ENCODE measurements around the gene C14orf132. TPM values are rescaled to one million over a fixed set of nuclear protein-coding genes. Genes with fewer than 3 reads are reported as not detected.

C14orf132 gene
- polyA plus RNA-seq, 2 donors, result 4.2 to 5.9 TPM

DNA sequence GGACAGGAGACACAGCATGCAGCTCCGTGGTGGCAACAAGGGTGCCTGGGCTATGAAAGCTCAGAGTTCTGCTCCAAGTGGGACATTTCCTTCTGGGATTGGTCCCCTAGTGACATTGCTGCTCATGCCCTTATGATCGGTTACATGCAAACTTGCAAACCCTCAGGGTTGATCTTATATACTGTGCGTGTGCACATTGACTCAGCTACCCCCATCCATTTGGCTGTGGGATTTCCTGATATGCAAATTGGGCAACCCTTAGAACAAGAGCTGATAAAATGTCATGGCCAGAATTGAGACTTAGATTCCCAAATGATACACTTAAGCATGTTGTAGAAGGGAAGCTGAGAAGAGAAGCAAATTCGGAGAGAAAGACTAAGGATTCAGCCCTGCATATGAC, 92.7 kb downstream of the C14orf132 start:
- H3K27me3 ChIP-seq (ENCODE audit: control insufficient read depth in 1 of 2, insufficient read depth in 2 of 2, low read length in 2 of 2), result no peaks in the 10 kb centered on the region
- no peak overlapping the region for H3K27ac ChIP-seq (ENCODE audit: low read depth in 2 of 2, low read length in 1 of 2)
- H3K36me3 ChIP-seq (ENCODE audit: control insufficient read depth in 2 of 2, insufficient read depth in 2 of 2, low read length in 1 of 2), result no peaks in the 10 kb centered on the region
- 66 to 81% methylated on average over 4 of the region's 4 CpGs for WGBS, 2 donors
- no peak overlapping the region for H3K4me3 ChIP-seq (ENCODE audit: low read depth in 1 of 2, low read length in 2 of 2)
- H3K4me1 ChIP-seq (ENCODE audit: control insufficient read depth in 2 of 2, insufficient read depth in 2 of 2, low read length in 1 of 2), result no peaks in the 10 kb centered on the region
- H3K9me3 ChIP-seq (ENCODE audit: control insufficient read depth in 2 of 2, insufficient read depth in 1 of 2, low read depth in 1 of 2, low read length in 1 of 2), result no peaks in the 10 kb centered on the region

DNA sequence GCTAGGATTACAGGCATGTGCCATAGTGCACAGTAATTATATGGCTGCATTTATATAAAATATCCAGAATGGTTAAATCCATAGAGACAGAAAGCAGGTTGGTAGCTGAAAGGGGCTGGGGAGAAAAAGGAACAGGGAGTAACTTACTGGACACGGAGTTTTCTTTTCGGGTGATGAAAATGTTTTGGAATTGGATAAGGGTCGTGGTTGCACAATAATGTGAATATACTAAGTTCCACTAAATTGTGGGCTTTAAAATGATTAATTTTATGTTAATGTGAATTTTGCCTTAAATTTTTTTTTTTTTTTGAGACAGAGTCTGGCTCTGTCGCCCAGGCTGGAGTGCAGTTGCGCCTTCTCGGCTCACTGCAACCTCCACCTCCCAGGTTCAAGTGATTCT, 95.3 kb downstream of the C14orf132 start:
- H3K27me3 ChIP-seq (ENCODE audit: control insufficient read depth in 1 of 2, insufficient read depth in 2 of 2, low read length in 2 of 2), result no peaks in the 10 kb centered on the region
- 90% methylated on average over 6 of the region's 6 CpGs for WGBS, 2 donors
- no peaks in the 10 kb centered on the region for H3K4me1 ChIP-seq (ENCODE audit: control insufficient read depth in 2 of 2, insufficient read depth in 2 of 2, low read length in 1 of 2)
- H3K36me3 ChIP-seq (ENCODE audit: control insufficient read depth in 2 of 2, insufficient read depth in 2 of 2, low read length in 1 of 2), result no peaks in the 10 kb centered on the region
- H3K4me3 ChIP-seq (ENCODE audit: low read depth in 1 of 2, low read length in 2 of 2), result no peak overlapping the region
- H3K27ac ChIP-seq (ENCODE audit: low read depth in 2 of 2, low read length in 1 of 2), result no peak overlapping the region
- H3K9me3 ChIP-seq (ENCODE audit: control insufficient read depth in 2 of 2, insufficient read depth in 1 of 2, low read depth in 1 of 2, low read length in 1 of 2), result peaks cover 4% of the 10 kb centered on the region in 2 donors

DNA sequence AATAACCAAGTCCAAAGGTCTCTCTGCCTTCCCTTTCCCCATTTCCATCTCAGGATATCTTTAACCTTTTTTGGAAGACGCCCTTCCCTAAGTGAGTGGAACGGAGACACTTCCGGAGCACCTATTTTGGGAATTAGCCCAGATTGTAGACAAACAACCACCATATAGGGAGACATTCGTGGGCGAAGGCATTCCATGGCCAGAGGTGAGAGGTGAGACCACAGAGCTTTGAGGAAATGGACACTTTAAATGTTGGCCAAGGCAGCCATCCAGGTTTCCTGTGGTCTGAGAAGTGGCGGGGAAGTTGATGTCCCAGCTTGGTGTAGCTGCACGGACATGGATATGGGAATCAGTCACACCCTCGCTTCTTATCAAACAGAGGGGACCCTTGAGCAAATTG, 96.1 kb downstream of the C14orf132 start:
- Histone ChIP-seq H3K36me3 (ENCODE audit: control insufficient read depth in 2 of 2, insufficient read depth in 2 of 2, low read length in 1 of 2) (no peaks in the 10 kb centered on the region), H3K4me3 (ENCODE audit: low read depth in 1 of 2, low read length in 2 of 2) (no peak overlapping the region), H3K9me3 (ENCODE audit: control insufficient read depth in 2 of 2, insufficient read depth in 1 of 2, low read depth in 1 of 2, low read length in 1 of 2) (peaks cover 4% of the 10 kb centered on the region in 2 donors), H3K27me3 (ENCODE audit: control insufficient read depth in 1 of 2, insufficient read depth in 2 of 2, low read length in 2 of 2) (no peaks in the 10 kb centered on the region), H3K4me1 (ENCODE audit: control insufficient read depth in 2 of 2, insufficient read depth in 2 of 2, low read length in 1 of 2) (no peaks in the 10 kb centered on the region), H3K27ac (ENCODE audit: low read depth in 2 of 2, low read length in 1 of 2) (no peak overlapping the region)
- WGBS, 2 donors, result 72 to 73% methylated on average over 8 of the region's 8 CpGs

DNA sequence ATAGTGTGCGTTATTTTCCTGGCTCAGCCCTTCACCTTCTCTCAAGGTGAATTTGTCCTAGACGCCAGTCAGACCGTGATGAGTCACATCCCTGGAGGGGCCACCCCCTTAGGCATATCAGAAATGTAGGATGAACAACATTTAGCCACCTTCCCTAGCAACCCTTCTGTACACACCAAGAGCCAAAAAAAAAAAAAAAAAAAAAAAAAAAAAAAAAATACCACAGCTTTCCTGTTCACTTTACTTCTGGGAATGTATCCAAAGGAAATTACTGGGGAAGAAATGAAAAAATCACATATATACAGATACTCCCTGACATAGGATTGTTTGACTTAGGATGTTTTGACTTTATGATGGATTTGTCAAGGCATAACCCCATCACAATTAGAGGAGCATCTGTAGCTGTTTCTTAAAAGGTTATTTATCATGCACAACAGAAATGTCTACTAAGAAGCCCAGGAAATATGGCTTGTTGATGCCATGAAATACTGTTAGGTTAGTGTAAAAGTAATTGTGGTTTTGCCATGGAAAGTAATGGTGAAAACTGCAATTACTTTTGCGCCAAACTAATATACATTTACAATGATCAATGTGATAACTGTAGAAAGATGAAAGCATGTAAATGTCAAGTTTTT, 97.3 kb downstream of the C14orf132 start:
- no peak overlapping the region for H3K27ac ChIP-seq (ENCODE audit: low read depth in 2 of 2, low read length in 1 of 2)
- 31 to 35% methylated on average over 4 of the region's 4 CpGs for WGBS, 2 donors

DNA sequence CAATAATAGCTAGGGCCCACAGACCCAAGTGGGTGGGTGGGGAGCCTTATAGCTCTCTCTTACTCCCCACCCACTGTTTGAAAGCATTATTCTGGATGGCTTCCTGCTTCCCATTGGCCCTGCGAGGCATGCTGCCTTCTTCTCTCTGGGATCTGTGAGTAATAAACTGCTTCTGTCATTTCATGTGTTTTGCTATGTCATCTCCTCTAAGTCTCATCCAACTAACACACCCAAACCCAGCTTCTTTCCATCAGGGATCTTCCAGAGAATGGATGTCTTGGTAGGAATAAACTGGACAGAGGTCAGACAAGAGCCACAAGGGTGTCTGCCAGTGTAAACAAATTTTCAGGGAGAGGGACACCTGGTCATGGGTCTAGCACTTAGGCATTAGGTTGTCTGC, 99.1 kb downstream of the C14orf132 start:
- WGBS, 2 donors, result 82 to 93% methylated on average over 1 of the region's 1 CpG
- H3K4me1 ChIP-seq (ENCODE audit: control insufficient read depth in 2 of 2, insufficient read depth in 2 of 2, low read length in 1 of 2), result no peaks in the 10 kb centered on the region
- no peaks in the 10 kb centered on the region for H3K27me3 ChIP-seq (ENCODE audit: control insufficient read depth in 1 of 2, insufficient read depth in 2 of 2, low read length in 2 of 2)
- no peaks in the 10 kb centered on the region for H3K36me3 ChIP-seq (ENCODE audit: control insufficient read depth in 2 of 2, insufficient read depth in 2 of 2, low read length in 1 of 2)
- H3K27ac ChIP-seq (ENCODE audit: low read depth in 2 of 2, low read length in 1 of 2), result no peak overlapping the region
- H3K9me3 ChIP-seq (ENCODE audit: control insufficient read depth in 2 of 2, insufficient read depth in 1 of 2, low read depth in 1 of 2, low read length in 1 of 2), result peaks cover 4% of the 10 kb centered on the region in 2 donors
- H3K4me3 ChIP-seq (ENCODE audit: low read depth in 1 of 2, low read length in 2 of 2), result no peak overlapping the region

More for the DNA sequence above, 97.3 kb downstream of the C14orf132 start:
- H3K9me3 ChIP-seq (ENCODE audit: control insufficient read depth in 2 of 2, insufficient read depth in 1 of 2, low read depth in 1 of 2, low read length in 1 of 2), result peaks cover 4% of the 10 kb centered on the region in 2 donors
- no peaks in the 10 kb centered on the region for H3K4me1 ChIP-seq (ENCODE audit: control insufficient read depth in 2 of 2, insufficient read depth in 2 of 2, low read length in 1 of 2)
- H3K4me3 ChIP-seq (ENCODE audit: low read depth in 1 of 2, low read length in 2 of 2), result no peak overlapping the region
- no peaks in the 10 kb centered on the region for H3K27me3 ChIP-seq (ENCODE audit: control insufficient read depth in 1 of 2, insufficient read depth in 2 of 2, low read length in 2 of 2)
- H3K36me3 ChIP-seq (ENCODE audit: control insufficient read depth in 2 of 2, insufficient read depth in 2 of 2, low read length in 1 of 2), result no peaks in the 10 kb centered on the region

DNA sequence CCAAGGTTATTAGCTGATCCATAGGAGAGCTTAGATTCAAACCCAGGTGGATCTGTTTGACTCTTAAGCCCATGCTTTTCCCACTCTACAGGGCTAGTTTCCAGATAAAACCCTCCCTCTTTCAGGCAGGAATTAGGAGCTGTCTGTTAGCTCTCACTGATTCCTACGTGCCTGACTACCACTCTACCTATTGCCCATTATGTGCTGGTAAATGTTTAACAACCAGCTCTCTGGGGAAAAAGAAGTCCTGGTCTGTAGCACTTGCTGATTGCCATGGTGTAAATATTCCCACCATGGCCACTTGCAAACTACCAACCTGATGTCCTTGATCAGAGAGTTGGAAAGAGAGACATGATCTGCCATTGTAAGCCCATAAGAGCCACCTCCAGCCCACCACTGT, 100.0 kb downstream of the C14orf132 start:
- Histone ChIP-seq H3K9me3 (ENCODE audit: control insufficient read depth in 2 of 2, insufficient read depth in 1 of 2, low read depth in 1 of 2, low read length in 1 of 2) (peaks cover 4% of the 10 kb centered on the region in 2 donors), H3K36me3 (ENCODE audit: control insufficient read depth in 2 of 2, insufficient read depth in 2 of 2, low read length in 1 of 2) (no peaks in the 10 kb centered on the region), H3K27ac (ENCODE audit: low read depth in 2 of 2, low read length in 1 of 2) (no peak overlapping the region), H3K27me3 (ENCODE audit: control insufficient read depth in 1 of 2, insufficient read depth in 2 of 2, low read length in 2 of 2) (no peaks in the 10 kb centered on the region), H3K4me3 (ENCODE audit: low read depth in 1 of 2, low read length in 2 of 2) (no peak overlapping the region), H3K4me1 (ENCODE audit: control insufficient read depth in 2 of 2, insufficient read depth in 2 of 2, low read length in 1 of 2) (no peaks in the 10 kb centered on the region)
- 59 to 81% methylated on average over 1 of the region's 1 CpG for WGBS, 2 donors

DNA sequence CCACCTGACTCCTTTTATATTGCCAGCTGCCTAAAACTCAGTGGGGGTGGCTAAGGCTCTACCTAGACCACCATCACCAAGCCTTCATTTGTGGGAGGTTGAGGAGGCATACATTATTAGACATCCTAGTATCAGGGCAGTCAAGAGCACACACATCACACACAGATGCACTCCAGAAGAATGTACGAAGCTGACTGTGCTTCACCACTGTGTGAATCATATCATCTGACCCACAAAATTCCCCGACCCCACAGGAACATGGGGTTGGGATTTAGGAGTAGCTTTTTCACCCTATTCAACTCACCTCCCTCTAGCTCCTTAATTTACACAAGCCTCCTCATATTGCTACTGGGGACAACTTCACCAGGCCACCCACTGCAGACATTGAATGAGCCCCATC, 100.7 kb downstream of the C14orf132 start:
- Histone ChIP-seq H3K9me3 (ENCODE audit: control insufficient read depth in 2 of 2, insufficient read depth in 1 of 2, low read depth in 1 of 2, low read length in 1 of 2) (peaks cover 4% of the 10 kb centered on the region in 2 donors), H3K27ac (ENCODE audit: low read depth in 2 of 2, low read length in 1 of 2) (no peak overlapping the region), H3K36me3 (ENCODE audit: control insufficient read depth in 2 of 2, insufficient read depth in 2 of 2, low read length in 1 of 2) (no peaks in the 10 kb centered on the region), H3K4me1 (ENCODE audit: control insufficient read depth in 2 of 2, insufficient read depth in 2 of 2, low read length in 1 of 2) (no peaks in the 10 kb centered on the region), H3K4me3 (ENCODE audit: low read depth in 1 of 2, low read length in 2 of 2) (no peak overlapping the region), H3K27me3 (ENCODE audit: control insufficient read depth in 1 of 2, insufficient read depth in 2 of 2, low read length in 2 of 2) (no peaks in the 10 kb centered on the region)
- WGBS, 2 donors, result 81 to 83% methylated on average over 2 of the region's 2 CpGs

DNA sequence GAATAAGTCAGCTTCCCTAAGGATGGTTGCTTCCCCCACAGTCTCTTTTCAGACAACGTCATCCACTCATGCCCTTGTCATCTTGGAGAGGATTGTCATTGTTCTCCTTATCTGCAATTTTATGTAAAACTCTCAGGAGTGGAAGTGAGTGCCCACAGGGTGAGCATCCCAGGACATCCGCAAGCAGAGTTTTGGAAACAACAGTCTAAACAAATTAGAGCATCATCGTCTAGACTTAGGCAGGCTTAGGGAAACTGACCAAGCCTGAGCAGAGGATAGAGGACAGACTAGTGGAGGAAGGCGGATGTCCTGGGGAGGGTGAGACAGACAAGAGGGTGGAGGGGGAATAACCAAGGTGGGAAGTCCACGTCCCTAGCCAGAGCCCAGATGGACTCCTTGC, 101.8 kb downstream of the C14orf132 start:
- WGBS, 2 donors, result 78 to 81% methylated on average over 5 of the region's 5 CpGs
- Histone ChIP-seq H3K9me3 (ENCODE audit: control insufficient read depth in 2 of 2, insufficient read depth in 1 of 2, low read depth in 1 of 2, low read length in 1 of 2) (peaks cover 4% of the 10 kb centered on the region in 2 donors), H3K4me3 (ENCODE audit: low read depth in 1 of 2, low read length in 2 of 2) (no peak overlapping the region)

More for the DNA sequence above, 101.8 kb downstream of the C14orf132 start:
- H3K27me3 ChIP-seq (ENCODE audit: control insufficient read depth in 1 of 2, insufficient read depth in 2 of 2, low read length in 2 of 2), result no peaks in the 10 kb centered on the region
- no peaks in the 10 kb centered on the region for H3K4me1 ChIP-seq (ENCODE audit: control insufficient read depth in 2 of 2, insufficient read depth in 2 of 2, low read length in 1 of 2)
- H3K27ac ChIP-seq (ENCODE audit: low read depth in 2 of 2, low read length in 1 of 2), result no peak overlapping the region
- H3K36me3 ChIP-seq (ENCODE audit: control insufficient read depth in 2 of 2, insufficient read depth in 2 of 2, low read length in 1 of 2), result no peaks in the 10 kb centered on the region
